Ishikawa (cell line): ENCODE measurements around the gene ZNF441.

ENCODE experiments used
- CEBPB ChIP-seq: IDR thresholded peaks from 2 replicates; pipeline ENCODE4 v1.6.1; 2012
- CREB1 ChIP-seq: IDR thresholded peaks from 2 replicates; pipeline ENCODE4 v1.6.1; 2012; ENCODE audit warnings: low read depth
- EGR1 ChIP-seq: IDR thresholded peaks from 2 replicates; pipeline ENCODE4 v1.6.1; 2012
- EP300 ChIP-seq: IDR thresholded peaks from 2 replicates; pipeline ENCODE4 v1.6.1; 2012; ENCODE audit warnings: borderline replicate concordance
- MAX ChIP-seq: IDR thresholded peaks from 2 replicates; pipeline ENCODE4 v1.6.1; 2012
- REST ChIP-seq: IDR thresholded peaks from 2 replicates; pipeline ENCODE4 v1.6.1; 2012; ENCODE audit warnings: low read depth, mild to moderate bottlenecking
- TAF1 ChIP-seq: IDR thresholded peaks from 2 replicates; pipeline ENCODE4 v1.6.1; 2012; ENCODE audit warnings: low read depth, mild to moderate bottlenecking
- TCF12 ChIP-seq: IDR thresholded peaks from 2 replicates; pipeline ENCODE4 v1.6.1; 2012; ENCODE audit warnings: low read depth
- TEAD4 ChIP-seq: IDR thresholded peaks from 2 replicates; pipeline ENCODE4 v1.6.1; 2012
- USF1 ChIP-seq: IDR thresholded peaks from 2 replicates; pipeline ENCODE4 v1.6.1; 2012
- YY1 ChIP-seq: IDR thresholded peaks from 2 replicates; pipeline ENCODE4 v1.6.1; 2012; ENCODE audit warnings: low read depth

- TF ChIP-seq TCF12 (no peak), TEAD4 (no peak), EGR1 (no peak), REST (no peak), CEBPB (no peak), EP300 (no peak), CREB1 (no peak), MAX (no peak), YY1 (no peak), USF1 (no peak), TAF1 (no peak)
These were observed 65.6 kb downstream of the ZNF441 start for GRCh38 chr19:11832253-11832912.
